Measurements from ENCODE around the gene PCOLCE2. TPM values are rescaled to one million over a fixed set of nuclear protein-coding genes. Genes with fewer than 3 reads are reported as not detected.

The PCOLCE2 gene
- total RNA-seq, 1 experiment from 2014 or later, result 4.4 TPM

GRCh38 chr3:142801746-142802145 lies 87.1 kb downstream of the PCOLCE2 start:
- CTCF ChIA-PET, result no interaction called here

GRCh38 chr3:142796823-142797222 lies 92.1 kb downstream of the PCOLCE2 start:
- no peak overlapping the region for H3K4me3 ChIP-seq (replicated peaks in 1 of 2; ENCODE audit: low read depth in 1 of 2, low read length in 2 of 2)
- intact Hi-C loops (cut with micrococcal nuclease), result no loop called here
- no peaks in the 10 kb centered on the region for H3K36me3 ChIP-seq (ENCODE audit: control insufficient read depth in 1 of 2, insufficient read depth in 2 of 2, low read length in 2 of 2)
- H2AFZ ChIP-seq (ENCODE audit: low read depth, low read length, poor library complexity, severe bottlenecking), result no peak overlapping the region
- no peaks in the 10 kb centered on the region for H3K9me3 ChIP-seq (ENCODE audit: control insufficient read depth in 1 of 2, insufficient read depth in 1 of 2, low read depth in 1 of 2, low read length in 2 of 2)
- no peaks in the 10 kb centered on the region for H3K79me2 ChIP-seq (ENCODE audit: insufficient read depth, low read length)
- no peaks in the 10 kb centered on the region for H4K20me1 ChIP-seq (ENCODE audit: insufficient read depth)
- CTCF ChIA-PET, result no interaction called here
- H3K4me2 ChIP-seq (ENCODE audit: low read length), result no peak overlapping the region
- RAD21 ChIA-PET (ENCODE audit: low non-redundant PET in 1 of 2, low total read pairs in 2 of 2, uncharacterized antibody in 2 of 2, unreplicated experiment in 2 of 2), result no interaction called here
- no peaks in the 10 kb centered on the region for H3K4me1 ChIP-seq (ENCODE audit: control insufficient read depth in 1 of 2, insufficient read depth in 2 of 2, low read length in 2 of 2)
- DNase-seq (ENCODE audit: low read depth, low spot score) (no peak), ATAC-seq (no peak)
- no peak overlapping the region for H3K9ac ChIP-seq (ENCODE audit: low read length)
- H3K9me2 ChIP-seq (ENCODE audit: insufficient read depth), result no peaks in the 10 kb centered on the region
- H3K27ac ChIP-seq (ENCODE audit: low read depth, low read length), result no peak overlapping the region
- BruUV-seq (replicated peaks), result no TSS peak
- H3K27me3 ChIP-seq (ENCODE audit: insufficient read depth, low read length), result no peaks in the 10 kb centered on the region
- POLR2A ChIA-PET, result no interaction called here
- TF ChIP-seq EZH2 (IDR thresholded peaks at IDR 0.05) (no peak), POLR2A (IDR thresholded peaks at IDR 0.05; ENCODE audit: borderline replicate concordance, extremely low read depth, insufficient read depth, insufficient read length) (no peak), SIN3A (IDR thresholded peaks at IDR 0.05; ENCODE audit: low read depth) (no peak), EZH2phosphoT487 (IDR thresholded peaks at IDR 0.05; ENCODE audit: borderline replicate concordance) (no peak), SP1 (IDR thresholded peaks at IDR 0.05; ENCODE audit: low read depth) (no peak), ELF1 (IDR thresholded peaks at IDR 0.05; ENCODE audit: borderline replicate concordance, low read depth) (no peak), EGR1 (IDR thresholded peaks at IDR 0.05; ENCODE audit: low read depth) (no peak), TCF7L2 (IDR thresholded peaks at IDR 0.05; ENCODE audit: borderline replicate concordance, extremely low read depth, insufficient read depth, insufficient read length) (no peak), CEBPB (IDR thresholded peaks at IDR 0.05; ENCODE audit: low read depth) (no peak), YY1 (IDR thresholded peaks at IDR 0.05; ENCODE audit: extremely low read depth, insufficient replicate concordance, low read depth, low read length) (no peak), ATF3 (IDR thresholded peaks at IDR 0.05) (no peak), SRF (IDR thresholded peaks at IDR 0.05; ENCODE audit: low read depth) (no peak), FOSL1 (IDR thresholded peaks at IDR 0.05; ENCODE audit: low read depth) (no peak)

More at GRCh38 chr3:142801746-142802145, 87.1 kb downstream of the PCOLCE2 start:
- Histone ChIP-seq H3K27ac (ENCODE audit: low read depth, low read length) (no peak overlapping the region), H3K4me2 (ENCODE audit: low read length) (no peak overlapping the region), H3K9me2 (ENCODE audit: insufficient read depth) (no peaks in the 10 kb centered on the region), H2AFZ (ENCODE audit: low read depth, low read length, poor library complexity, severe bottlenecking) (no peak overlapping the region), H3K79me2 (ENCODE audit: insufficient read depth, low read length) (no peaks in the 10 kb centered on the region), H3K4me1 (ENCODE audit: control insufficient read depth in 1 of 2, insufficient read depth in 2 of 2, low read length in 2 of 2) (no peaks in the 10 kb centered on the region), H3K27me3 (ENCODE audit: insufficient read depth, low read length) (no peaks in the 10 kb centered on the region), H3K9ac (ENCODE audit: low read length) (no peak overlapping the region), H3K9me3 (ENCODE audit: control insufficient read depth in 1 of 2, insufficient read depth in 1 of 2, low read depth in 1 of 2, low read length in 2 of 2) (no peaks in the 10 kb centered on the region), H3K4me3 (replicated peaks in 1 of 2; ENCODE audit: low read depth in 1 of 2, low read length in 2 of 2) (no peak overlapping the region), H4K20me1 (ENCODE audit: insufficient read depth) (no peaks in the 10 kb centered on the region), H3K36me3 (ENCODE audit: control insufficient read depth in 1 of 2, insufficient read depth in 2 of 2, low read length in 2 of 2) (no peaks in the 10 kb centered on the region)
- intact Hi-C loops (cut with micrococcal nuclease), result no loop called here
- TF ChIP-seq YY1 (IDR thresholded peaks at IDR 0.05; ENCODE audit: extremely low read depth, insufficient replicate concordance, low read depth, low read length), result no peak
- TF ChIP-seq RAD21 (IDR thresholded peaks at IDR 0.05; ENCODE audit: low read depth), result no peak
- TF ChIP-seq ELF1 (IDR thresholded peaks at IDR 0.05; ENCODE audit: borderline replicate concordance, low read depth), result no peak
- no peak for TF ChIP-seq CTCF (IDR thresholded peaks at IDR 0.05 in 2 of 3, conservative IDR thresholded peaks at IDR 0.05 in 1 of 3; ENCODE audit: borderline replicate concordance in 1 of 3, insufficient read depth in 1 of 3, low read depth in 2 of 3, low read length in 2 of 3)
- no peak for TF ChIP-seq CBX3 (IDR thresholded peaks at IDR 0.05; ENCODE audit: low read depth)
- TF ChIP-seq POLR2A (IDR thresholded peaks at IDR 0.05; ENCODE audit: borderline replicate concordance, extremely low read depth, insufficient read depth, insufficient read length), result no peak
- ChIA-PET RAD21 (ENCODE audit: low non-redundant PET in 1 of 2, low total read pairs in 2 of 2, uncharacterized antibody in 2 of 2, unreplicated experiment in 2 of 2) (no interaction called here), POLR2A (no interaction called here)
- ATAC-seq, result no peak
- BruUV-seq (replicated peaks), result no TSS peak
- no peak for DNase-seq (ENCODE audit: low read depth, low spot score)

All from HCT116 (cell line).